Neuron (in vitro differentiated cells): ENCODE results near the gene B3GAT1.
"Not testable (repeated sequence)": the region's sequence is repeated elsewhere in the genome, so short reads cannot be mapped to it uniquely, and the experiment has no call there.

Source experiments
- H2AFZ ChIP-seq: one replicate; pipeline ENCODE4 v1.6.1; 2013; ENCODE audit warnings: low read depth, mild to moderate bottlenecking, inconsistent platforms, low read length, moderate library complexity
- H3K27me3 ChIP-seq: one replicate; pipeline ENCODE4 v1.6.1; 2013; ENCODE audit warnings: low read length; ENCODE audit not compliant: insufficient read depth
- H3K36me3 ChIP-seq: one replicate; pipeline ENCODE4 v1.6.1; 2013; ENCODE audit warnings: low read length; ENCODE audit not compliant: insufficient read depth
- H3K4me1 ChIP-seq: one replicate; pipeline ENCODE4 v1.6.1; 2013; ENCODE audit warnings: low read length; ENCODE audit not compliant: insufficient read depth
- H3K4me3 ChIP-seq: 2 replicates; pipeline ENCODE4 v1.5.1; 2013; ENCODE audit warnings: mild to moderate bottlenecking, low read length, moderate library complexity
- H3K9me3 ChIP-seq: one replicate; pipeline ENCODE4 v1.6.1; 2013; ENCODE audit warnings: low read length

The B3GAT1 gene

GRCh38 chr11:134355656-134356055 is 56.4 kb downstream of the B3GAT1 start:
- H3K27me3 ChIP-seq, result no peaks in the 10 kb centered on the region
- no peak overlapping the region for H3K4me3 ChIP-seq
- no peak overlapping the region for H2AFZ ChIP-seq
- no peaks in the 10 kb centered on the region for H3K9me3 ChIP-seq
- no peaks in the 10 kb centered on the region for H3K4me1 ChIP-seq
- no peaks in the 10 kb centered on the region for H3K36me3 ChIP-seq

DNA sequence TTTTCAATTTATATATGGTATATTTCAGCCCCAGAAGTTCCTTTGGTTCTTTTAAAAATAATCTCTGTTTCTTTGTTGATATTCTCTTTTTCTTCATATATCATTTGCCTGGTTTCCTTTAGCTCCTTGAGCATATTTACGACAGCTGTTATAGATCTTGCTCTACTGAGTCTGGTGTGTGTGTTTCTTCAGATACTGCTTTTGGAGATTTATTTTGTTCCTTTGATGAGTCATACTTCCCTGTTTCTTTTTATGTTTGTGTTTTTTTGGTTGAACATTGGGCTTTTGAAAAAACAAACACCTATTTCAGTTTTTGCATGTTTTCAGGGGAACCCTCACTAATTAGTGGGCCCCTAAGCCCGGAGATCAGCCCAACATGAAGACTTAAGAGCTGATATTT is 56.9 kb downstream of the B3GAT1 start:
- no peaks in the 10 kb centered on the region for H3K4me1 ChIP-seq
- no peak overlapping the region for H2AFZ ChIP-seq
- no peaks in the 10 kb centered on the region for H3K36me3 ChIP-seq
- no peaks in the 10 kb centered on the region for H3K9me3 ChIP-seq
- no peaks in the 10 kb centered on the region for H3K27me3 ChIP-seq
- no peak overlapping the region for H3K4me3 ChIP-seq

DNA sequence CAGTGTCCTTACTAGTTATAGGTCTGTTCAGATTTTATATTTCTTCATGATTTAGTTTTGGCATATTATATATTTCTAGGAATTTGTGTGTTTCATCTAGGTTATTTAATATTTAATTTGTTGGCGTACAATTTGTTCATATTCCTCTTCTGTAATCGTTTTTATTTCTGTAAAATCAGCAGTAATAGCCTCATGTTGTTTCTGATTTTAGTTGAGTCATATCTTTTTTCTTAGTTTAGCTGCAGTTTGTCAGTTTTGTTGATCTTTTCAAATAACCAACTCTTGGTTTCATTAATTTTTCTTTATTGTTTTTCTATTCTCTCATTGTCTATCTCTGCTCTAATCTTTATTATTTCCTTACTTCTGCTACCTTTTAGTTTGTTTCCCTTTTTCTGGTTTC is 59.9 kb downstream of the B3GAT1 start:
- Histone ChIP-seq H3K9me3 (no peaks in the 10 kb centered on the region), H3K4me3 (no peak overlapping the region), H3K27me3 (no peaks in the 10 kb centered on the region), H2AFZ (no peak overlapping the region), H3K4me1 (no peaks in the 10 kb centered on the region), H3K36me3 (no peaks in the 10 kb centered on the region)

GRCh38 chr11:134350381-134350780 is 61.7 kb downstream of the B3GAT1 start:
- Histone ChIP-seq H3K9me3 (no peaks in the 10 kb centered on the region), H2AFZ (no peak overlapping the region), H3K36me3 (no peaks in the 10 kb centered on the region), H3K27me3 (no peaks in the 10 kb centered on the region), H3K4me3 (no peak overlapping the region), H3K4me1 (no peaks in the 10 kb centered on the region)

GRCh38 chr11:134349802-134350355 is 62.2 kb downstream of the B3GAT1 start:
- H3K4me1 ChIP-seq, result no peaks in the 10 kb centered on the region
- H2AFZ ChIP-seq, result no peak overlapping the region
- no peaks in the 10 kb centered on the region for H3K36me3 ChIP-seq
- no peak overlapping the region for H3K4me3 ChIP-seq
- H3K27me3 ChIP-seq, result no peaks in the 10 kb centered on the region
- no peaks in the 10 kb centered on the region for H3K9me3 ChIP-seq

- Histone ChIP-seq H3K9me3 (no peaks in the 10 kb centered on the region), H3K4me3 (no peak overlapping the region), H3K27me3 (no peaks in the 10 kb centered on the region), H2AFZ (no peak overlapping the region), H3K4me1 (no peaks in the 10 kb centered on the region), H3K36me3 (no peaks in the 10 kb centered on the region)
These were observed 62.8 kb downstream of the B3GAT1 start for GRCh38 chr11:134349109-134349801.

DNA sequence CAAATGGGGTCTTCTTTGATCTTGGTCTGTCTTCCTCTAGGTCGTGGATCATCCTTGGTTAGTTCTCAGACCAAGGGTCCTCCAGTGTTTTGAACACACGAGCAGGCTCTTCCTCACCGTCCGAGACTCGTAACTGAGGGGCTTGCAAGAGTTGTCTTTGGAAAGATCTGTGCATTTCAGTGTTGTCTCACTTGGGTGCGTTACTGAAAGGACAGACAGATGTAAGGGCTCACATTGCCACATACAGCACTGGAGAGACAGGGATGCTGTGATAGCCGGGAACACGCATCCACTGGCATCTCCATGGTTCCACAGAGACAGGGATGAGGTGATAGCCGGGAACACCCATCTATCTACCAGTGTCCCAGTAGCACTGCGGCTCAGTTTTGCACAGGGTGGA is 64.6 kb downstream of the B3GAT1 start:
- Histone ChIP-seq H3K4me1 (no peaks in the 10 kb centered on the region), H3K27me3 (no peaks in the 10 kb centered on the region)

DNA sequence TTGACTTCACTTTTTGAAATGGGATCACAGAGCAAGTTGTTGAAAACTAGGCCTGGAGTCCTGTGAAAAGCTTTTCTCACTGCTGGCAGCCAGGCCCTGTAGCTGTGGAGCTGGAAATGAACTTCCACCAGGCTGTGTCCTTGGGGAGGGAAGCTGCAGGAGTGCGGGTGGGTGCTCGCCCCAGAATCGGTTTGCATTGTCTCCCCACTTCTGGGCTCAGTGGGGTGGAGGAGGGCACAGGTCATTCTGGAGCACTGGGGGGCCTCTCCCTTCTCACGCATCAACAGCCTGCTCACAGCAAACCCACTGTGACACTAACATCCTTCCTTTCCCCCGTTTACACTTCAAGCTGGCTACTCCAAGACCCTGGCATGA is 65.1 kb downstream of the B3GAT1 start:
- Histone ChIP-seq H3K4me1 (no peaks in the 10 kb centered on the region), H3K36me3 (no peaks in the 10 kb centered on the region), H3K4me3 (no peak overlapping the region), H2AFZ (no peak overlapping the region), H3K27me3 (no peaks in the 10 kb centered on the region), H3K9me3 (no peaks in the 10 kb centered on the region)

More for the DNA sequence above, 64.6 kb downstream of the B3GAT1 start:
- Histone ChIP-seq H3K9me3 (no peaks in the 10 kb centered on the region), H3K4me3 (no peak overlapping the region), H2AFZ (no peak overlapping the region), H3K36me3 (no peaks in the 10 kb centered on the region)

- Histone ChIP-seq H3K36me3 (no peaks in the 10 kb centered on the region), H3K4me3 (no peak overlapping the region), H3K27me3 (no peaks in the 10 kb centered on the region), H3K9me3 (no peaks in the 10 kb centered on the region), H2AFZ (no peak overlapping the region), H3K4me1 (no peaks in the 10 kb centered on the region)
These were observed 65.7 kb downstream of the B3GAT1 start for GRCh38 chr11:134346101-134346975.

DNA sequence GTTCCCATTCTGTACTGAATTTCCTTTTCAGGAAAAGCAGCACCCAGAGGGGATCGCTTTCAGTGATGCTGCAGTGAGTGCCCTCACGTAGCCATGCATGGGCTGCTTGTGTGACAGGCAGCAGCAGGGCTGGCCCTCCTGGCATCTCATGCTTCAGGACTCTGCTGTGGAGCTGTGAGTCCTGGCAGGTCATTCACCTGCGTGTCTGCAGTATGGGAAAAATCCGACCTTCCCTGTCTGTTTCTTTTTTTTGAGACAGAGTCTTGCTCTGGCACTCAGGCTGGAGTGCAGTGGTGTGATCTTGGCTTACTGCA is 66.8 kb downstream of the B3GAT1 start:
- Histone ChIP-seq H3K27me3 (no peaks in the 10 kb centered on the region), H3K4me3 (no peak overlapping the region), H3K9me3 (no peaks in the 10 kb centered on the region), H3K4me1 (no peaks in the 10 kb centered on the region), H3K36me3 (no peaks in the 10 kb centered on the region), H2AFZ (no peak overlapping the region)

DNA sequence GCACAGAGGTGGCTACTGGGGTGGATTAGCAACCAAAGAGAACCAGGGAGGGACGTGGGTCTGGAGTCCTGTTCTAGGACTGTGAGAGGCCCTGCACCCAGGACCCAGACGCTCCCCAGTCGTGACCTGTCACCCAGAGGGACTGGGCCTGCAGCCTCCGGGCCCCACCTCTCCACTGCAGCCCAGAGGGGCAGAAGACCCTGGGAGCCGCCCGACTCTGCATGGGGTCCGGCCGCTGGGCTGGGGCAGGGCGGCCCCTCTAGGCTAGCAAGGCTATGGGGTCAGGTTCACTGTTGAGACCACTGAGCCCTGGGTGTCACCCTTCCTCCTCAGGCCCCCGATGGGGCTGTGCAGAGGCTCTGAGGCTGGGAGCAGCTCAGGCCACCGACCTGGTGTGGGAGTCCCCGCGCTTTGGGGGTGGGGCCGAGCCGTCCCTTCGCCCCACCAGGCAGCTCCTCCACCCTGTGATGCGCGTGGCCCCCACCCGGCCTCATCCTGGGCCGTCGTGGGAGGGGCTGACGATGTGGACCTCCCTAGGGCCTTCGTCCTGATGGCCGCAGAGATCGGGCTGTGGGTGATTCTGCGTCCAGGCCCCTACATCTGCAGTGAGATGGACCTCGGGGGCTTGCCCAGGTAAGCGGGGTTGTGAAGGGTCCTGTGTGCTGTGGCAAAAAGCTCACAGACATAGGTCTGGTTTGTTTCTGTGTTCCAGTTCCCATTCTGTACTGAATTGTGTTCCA is 67.4 kb downstream of the B3GAT1 start:
- not testable (repeated sequence) for H3K4me3 ChIP-seq, H3K27me3 ChIP-seq, H3K36me3 ChIP-seq, H3K4me1 ChIP-seq, H2AFZ ChIP-seq, H3K9me3 ChIP-seq

DNA sequence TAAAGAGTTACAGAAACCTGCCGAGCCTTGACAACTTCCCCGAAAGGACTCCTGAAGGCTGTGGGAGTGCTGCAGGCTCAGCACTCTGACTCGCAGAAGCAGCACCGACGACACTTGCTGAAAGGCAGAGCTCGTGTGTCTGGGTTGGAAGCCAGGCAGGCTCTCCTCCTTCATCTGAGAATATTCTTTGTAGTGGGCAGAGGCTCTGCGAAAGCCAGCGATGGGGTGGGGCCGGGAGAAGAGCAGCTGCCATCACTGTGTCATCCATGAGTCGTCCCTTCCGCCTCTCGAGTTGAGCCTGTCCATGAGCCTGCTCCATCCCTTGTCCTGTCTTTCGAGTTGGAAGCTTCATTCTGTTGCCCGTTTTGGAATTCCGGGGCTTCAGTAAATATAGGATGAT is 68.4 kb downstream of the B3GAT1 start:
- Histone ChIP-seq H3K4me3 (no peak overlapping the region), H3K36me3 (no peaks in the 10 kb centered on the region), H3K9me3 (no peaks in the 10 kb centered on the region), H3K4me1 (no peaks in the 10 kb centered on the region), H2AFZ (no peak overlapping the region), H3K27me3 (no peaks in the 10 kb centered on the region)
